NCI-H1048 (cell line): Measurements from ENCODE around the gene PPM1D.

Experiments
- DNase-seq: peaks from one replicate; lab custom pipeline; 2025; lab: John Stamatoyannopoulos, UW

PPM1D gene

GRCh38 chr17:60618854-60619526 lies 19.0 kb downstream of the PPM1D start:
- DNase-seq = no peak

- no peak for DNase-seq
Measured at GRCh38 chr17:60622961-60623360, 23.0 kb downstream of the PPM1D start.

DNA sequence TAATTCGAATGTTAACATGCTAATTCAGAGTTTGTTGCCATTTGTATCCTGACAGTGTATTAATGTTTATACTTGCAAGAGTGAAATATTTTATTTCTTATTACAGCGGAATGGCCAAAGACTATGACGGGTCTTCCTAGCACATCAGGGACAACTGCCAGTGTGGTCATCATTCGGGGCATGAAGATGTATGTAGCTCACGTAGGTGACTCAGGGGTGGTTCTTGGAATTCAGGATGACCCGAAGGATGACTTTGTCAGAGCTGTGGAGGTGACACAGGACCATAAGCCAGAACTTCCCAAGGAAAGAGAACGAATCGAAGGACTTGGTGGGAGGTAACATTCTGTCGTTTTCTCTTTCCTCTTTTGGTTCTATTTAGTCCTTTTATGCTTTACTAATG lies 23.4 kb downstream of the PPM1D start:
- DNase-seq = no peak

GRCh38 chr17:60627124-60627523 lies 27.1 kb downstream of the PPM1D start:
- no peak for DNase-seq

DNA sequence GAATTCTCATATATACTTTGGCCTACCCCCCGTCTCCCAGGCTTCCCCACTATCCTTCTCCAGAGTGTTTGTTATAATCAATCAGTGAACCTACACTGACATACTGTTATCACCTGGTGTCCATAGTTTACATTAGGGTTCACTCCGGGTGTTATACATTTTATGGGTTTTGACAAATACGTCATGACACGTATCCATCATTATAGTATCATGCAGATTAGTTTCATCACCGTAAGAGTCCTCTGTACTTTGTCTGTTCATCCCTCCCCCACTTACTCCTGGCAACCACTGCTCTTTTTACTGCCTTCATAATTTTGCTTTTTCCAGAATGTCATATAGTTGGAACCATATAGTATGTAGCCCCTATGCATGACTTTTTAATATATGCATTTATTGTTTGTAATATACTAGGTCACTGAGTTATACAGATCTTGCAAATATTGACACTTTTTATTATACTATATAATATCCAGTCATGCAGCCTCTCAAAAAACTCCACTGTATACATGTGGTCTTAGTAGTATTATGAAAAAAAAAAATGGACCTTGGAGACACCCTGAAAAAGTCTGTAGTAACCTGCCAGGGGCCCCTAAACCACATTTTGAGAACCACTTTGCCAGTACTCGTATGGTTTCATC lies 28.4 kb downstream of the PPM1D start:
- no peak for DNase-seq

- no peak for DNase-seq
Measured at GRCh38 chr17:60629120-60629519, 29.1 kb downstream of the PPM1D start.

GRCh38 chr17:60630352-60630751 lies 30.4 kb downstream of the PPM1D start:
- no peak for DNase-seq

GRCh38 chr17:60631119-60631518 lies 31.1 kb downstream of the PPM1D start:
- DNase-seq = no peak

- no peak for DNase-seq
Measured at GRCh38 chr17:60637683-60638082, 37.7 kb downstream of the PPM1D start.

GRCh38 chr17:60639019-60639330 lies 39.0 kb downstream of the PPM1D start:
- no peak for DNase-seq

GRCh38 chr17:60640503-60640902 lies 40.5 kb downstream of the PPM1D start:
- DNase-seq = no peak

- no peak for DNase-seq
Measured at GRCh38 chr17:60641126-60641525, 41.1 kb downstream of the PPM1D start.

- peak; percentile 10 for DNase-seq
Measured at GRCh38 chr17:60641810-60642220, 41.8 kb downstream of the PPM1D start.

- no peak for DNase-seq
Measured at GRCh38 chr17:60645918-60646523, 46.0 kb downstream of the PPM1D start.

DNA sequence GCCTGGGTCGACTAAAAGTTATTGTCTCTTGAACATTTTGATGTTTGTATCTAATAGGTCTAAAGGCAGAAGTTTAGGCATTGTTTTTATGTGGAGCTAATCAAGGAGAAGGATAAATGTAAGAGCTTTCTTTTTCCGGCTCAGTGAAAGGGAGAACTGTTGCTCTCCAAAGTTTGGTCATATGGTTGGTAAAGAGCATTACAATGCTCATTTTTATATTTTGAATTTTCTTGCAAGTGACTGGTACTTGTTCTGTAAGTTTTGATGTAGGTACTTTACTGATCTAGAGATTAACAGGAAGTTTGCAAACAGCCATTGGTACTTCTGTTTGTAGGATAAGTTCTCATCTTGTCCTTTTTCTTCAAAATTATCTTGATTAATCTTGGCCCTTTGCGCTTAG lies 46.7 kb downstream of the PPM1D start:
- no peak for DNase-seq

GRCh38 chr17:60647705-60648104 lies 47.7 kb downstream of the PPM1D start:
- DNase-seq = no peak

- DNase-seq = no peak
Measured at GRCh38 chr17:60652454-60653247, 52.7 kb downstream of the PPM1D start.

- no peak for DNase-seq
Measured at GRCh38 chr17:60653569-60653968, 53.6 kb downstream of the PPM1D start.

- no peak for DNase-seq
Measured at GRCh38 chr17:60656499-60656898, 56.5 kb downstream of the PPM1D start.

DNA sequence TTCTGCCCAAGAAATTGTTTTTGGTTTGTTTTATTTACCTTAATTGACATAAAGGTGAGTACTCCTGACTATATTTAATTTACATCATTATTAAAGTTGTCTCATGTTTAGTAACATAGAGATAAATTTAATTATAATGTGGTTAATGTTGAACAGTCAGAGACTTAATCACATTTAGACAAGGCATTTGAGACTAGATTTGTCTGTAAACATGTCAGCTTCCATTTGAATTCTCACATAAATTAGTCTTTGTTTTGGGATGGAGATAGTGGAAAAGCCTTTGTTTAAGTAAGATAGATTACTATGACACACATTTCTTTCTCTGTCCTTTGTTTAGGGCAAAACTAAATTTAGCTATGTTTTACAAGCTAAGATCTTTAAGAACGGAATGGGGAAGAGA lies 59.2 kb downstream of the PPM1D start:
- DNase-seq = no peak

- DNase-seq = no peak
Measured at GRCh38 chr17:60661489-60661888, 61.5 kb downstream of the PPM1D start.

- DNase-seq = no peak
Measured at GRCh38 chr17:60664022-60664421, 64.0 kb downstream of the PPM1D start.

DNA sequence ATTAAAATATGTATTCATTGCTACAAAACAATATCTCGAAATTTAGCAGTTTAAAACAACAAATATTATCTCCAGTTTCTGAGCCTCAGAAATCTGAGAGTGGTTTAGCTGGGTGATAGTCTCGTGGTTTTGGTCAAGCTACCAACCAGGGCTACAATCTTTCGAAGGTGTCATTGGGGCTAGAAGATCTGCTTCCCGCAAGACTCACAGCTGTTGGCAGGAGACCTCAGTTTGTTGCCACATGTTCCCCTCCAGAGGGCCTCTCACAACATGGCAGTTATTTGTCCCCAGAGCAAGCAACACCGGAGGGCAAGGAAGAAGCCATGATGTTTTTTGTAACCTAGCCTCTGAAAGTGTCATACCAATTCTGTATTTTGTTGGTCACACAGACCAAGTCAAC lies 65.6 kb downstream of the PPM1D start:
- no peak for DNase-seq
